ENCODE results near the gene KANSL1L. TPM values are rescaled to one million over a fixed set of nuclear protein-coding genes. Genes with fewer than 3 reads are reported as not detected.

Gene KANSL1L
- polyA plus RNA-seq, 2 of the 4 experiments (the other 2 are of a cell fraction) = 1.0 to 2.7 TPM

- no peak for FAIRE-seq
These were observed 184.8 kb downstream of the KANSL1L start for GRCh38 chr2:209986415-209986814.

GRCh38 chr2:209985874-209986273, 185.3 kb downstream of the KANSL1L start:
- Histone ChIP-seq H3K4me1 (no peaks in the 10 kb centered on the region), H3K9me3 (no peaks in the 10 kb centered on the region), H3K4me3 (no peak overlapping the region), H3K4me2 (no peak overlapping the region), H3K27ac (no peak overlapping the region)
- POLR2A ChIA-PET = no interaction called here
- 36% methylated on average over 3 of the region's 3 CpGs for WGBS (ENCODE audit: missing lambda C conversion rate)
- FAIRE-seq (no peak), ATAC-seq (no peak), DNase-seq (ENCODE audit: low read depth in 1 of 2, low spot score in 1 of 2) (no peak)
- CTCF ChIA-PET = interaction anchor here (0.6 to 1.4 kb wide), 3 partner anchors 68 to 211 kb away, joined by 3 to 5 read pairs (median 3); no protein-coding TSS in a partner anchor
- TF ChIP-seq USF2 (IDR thresholded peaks at IDR 0.05) = no peak
- TF ChIP-seq MYC (IDR thresholded peaks at IDR 0.05; ENCODE audit: borderline replicate concordance, low read length) = no peak
- no peak for TF ChIP-seq SMC3 (IDR thresholded peaks at IDR 0.05)
- TF ChIP-seq HOXB13 (CRISPR knock-in tag; IDR thresholded peaks at IDR 0.05; ENCODE audit: low read depth) = no peak
- no peak for TF ChIP-seq JUNB (IDR thresholded peaks at IDR 0.05)
- no peak for TF ChIP-seq REST (IDR thresholded peaks at IDR 0.05)
- no peak for TF ChIP-seq ZNF302 (CRISPR knock-in tag; IDR thresholded peaks at IDR 0.05)
- TF ChIP-seq HEYL (CRISPR knock-in tag; IDR thresholded peaks at IDR 0.05) = no peak
- no peak for TF ChIP-seq EHF (CRISPR knock-in tag; IDR thresholded peaks at IDR 0.05)
- TF ChIP-seq EHMT2 (IDR thresholded peaks at IDR 0.05; ENCODE audit: low read depth) = no peak
- no peak for TF ChIP-seq KDM5A (IDR thresholded peaks at IDR 0.05)
- TF ChIP-seq CBX2 (IDR thresholded peaks at IDR 0.05; ENCODE audit: borderline replicate concordance, low read depth) = no peak
- no peak for TF ChIP-seq HES2 (IDR thresholded peaks at IDR 0.05)

More at GRCh38 chr2:209986415-209986814, 184.8 kb downstream of the KANSL1L start:
- TF ChIP-seq ZFP36 (IDR thresholded peaks at IDR 0.05; ENCODE audit: borderline replicate concordance, partially characterized antibody) (no peak), NPAS2 (CRISPR knock-in tag; IDR thresholded peaks at IDR 0.05; ENCODE audit: borderline replicate concordance) (no peak), JUN (IDR thresholded peaks at IDR 0.05) (no peak), CEBPB (IDR thresholded peaks at IDR 0.05) (no peak), HMGXB4 (CRISPR knock-in tag; IDR thresholded peaks at IDR 0.05; ENCODE audit: borderline replicate concordance) (no peak), ZC3H11A (IDR thresholded peaks at IDR 0.05) (no peak), EP300 (IDR thresholded peaks at IDR 0.05) (no peak), PHF8 (IDR thresholded peaks at IDR 0.05; ENCODE audit: borderline replicate concordance, low read depth) (no peak), MAZ (IDR thresholded peaks at IDR 0.05; ENCODE audit: borderline replicate concordance, low read depth, low read length) (no peak), SMC3 (IDR thresholded peaks at IDR 0.05) (no peak), RAD21 (conservative IDR thresholded peaks at IDR 0.05 in 1 of 2, IDR thresholded peaks at IDR 0.05 in 1 of 2) (no peak), KDM5A (IDR thresholded peaks at IDR 0.05) (no peak), RFX5 (IDR thresholded peaks at IDR 0.05) (no peak), RCOR1 (IDR thresholded peaks at IDR 0.05; ENCODE audit: low read depth, low read length) (no peak), KDM1A (IDR thresholded peaks at IDR 0.05; ENCODE audit: low read depth) (no peak), TP53 (CRISPR knock-in tag; IDR thresholded peaks at IDR 0.05) (no peak), RNF2 (IDR thresholded peaks at IDR 0.05; ENCODE audit: borderline replicate concordance, low read depth) (no peak), PBX3 (IDR thresholded peaks at IDR 0.05) (no peak), NFE2L2 (conservative IDR thresholded peaks at IDR 0.05; ENCODE audit: low read length) (no peak)
- ChIA-PET CTCF (no interaction called here), POLR2A (no interaction called here)
- H3K9me3 ChIP-seq = no peaks in the 10 kb centered on the region
- no peak overlapping the region for H3K4me2 ChIP-seq
- H3K27ac ChIP-seq = no peak overlapping the region
- no peak overlapping the region for H3K4me3 ChIP-seq
- WGBS (ENCODE audit: missing lambda C conversion rate) = 92% methylated on average over 2 of the region's 2 CpGs
- ATAC-seq (no peak), DNase-seq (ENCODE audit: low read depth in 1 of 2, low spot score in 1 of 2) (no peak)
- H3K4me1 ChIP-seq = no peaks in the 10 kb centered on the region

Measured in A549 (cell line).